NOMO-1 treated with dmso at 0.1 percent for 144 hours (cell line): ENCODE data around the gene SOCS3.
A peak's percentile ranks its signal among the peaks of the same experiment; 100 is the strongest.
"Not testable (repeated sequence)": the region's sequence is repeated elsewhere in the genome, so short reads cannot be mapped to it uniquely, and the experiment has no call there.

Experiments
- DNase-seq: peaks from one replicate; lab custom pipeline; 2025; ENCODE audit not compliant: unreplicated experiment; lab: John Stamatoyannopoulos, UW

Gene SOCS3

DNA sequence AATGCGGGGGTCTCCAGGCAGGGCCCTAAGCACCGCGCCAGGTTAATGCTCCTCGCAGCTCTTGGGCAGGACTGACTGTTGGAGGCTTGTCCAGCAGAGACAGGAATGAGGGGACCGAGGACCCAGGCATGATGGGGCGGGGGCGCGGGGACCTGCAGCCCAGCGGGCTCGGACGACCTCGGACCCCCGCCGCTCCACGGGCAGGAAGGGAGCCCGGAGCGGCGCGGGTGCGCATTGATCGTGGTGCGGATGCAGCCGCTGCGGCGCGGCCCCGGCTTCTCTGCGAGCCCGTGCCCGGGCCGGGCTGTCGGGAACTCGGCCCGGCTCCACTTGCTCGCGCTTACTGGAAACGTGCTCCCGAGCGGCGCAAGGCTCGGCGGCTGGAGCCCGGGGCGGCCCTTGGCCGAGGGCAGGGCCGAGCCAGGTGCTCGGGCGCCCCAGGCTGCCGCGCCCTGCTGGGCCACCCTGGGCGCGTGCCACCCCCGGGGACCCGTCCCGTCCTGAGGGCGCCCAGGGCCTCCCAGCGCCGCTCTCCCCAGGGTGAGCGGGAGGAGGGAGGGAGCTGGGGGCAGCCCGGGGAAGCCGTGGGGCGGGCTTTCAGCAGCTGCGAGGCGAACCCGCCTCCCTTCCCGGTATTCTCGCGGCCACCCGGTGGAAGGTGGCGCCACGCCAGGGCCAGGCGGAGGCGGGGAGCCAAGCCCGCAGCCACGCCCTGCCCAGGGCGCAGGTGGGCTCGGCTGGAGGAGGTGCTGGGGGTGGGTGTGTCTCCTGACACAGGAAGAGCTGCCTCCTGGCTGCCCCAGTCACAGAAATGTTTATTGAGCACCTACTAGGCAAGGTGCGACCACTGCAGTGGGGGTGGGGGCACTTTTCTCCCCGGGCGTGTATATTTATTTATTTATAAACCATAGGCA, 45.9 kb downstream of the SOCS3 start:
- DNase-seq = peak; percentile 49

GRCh38 chr17:78309659-78310255, 50.1 kb downstream of the SOCS3 start:
- not testable (repeated sequence) for DNase-seq

DNA sequence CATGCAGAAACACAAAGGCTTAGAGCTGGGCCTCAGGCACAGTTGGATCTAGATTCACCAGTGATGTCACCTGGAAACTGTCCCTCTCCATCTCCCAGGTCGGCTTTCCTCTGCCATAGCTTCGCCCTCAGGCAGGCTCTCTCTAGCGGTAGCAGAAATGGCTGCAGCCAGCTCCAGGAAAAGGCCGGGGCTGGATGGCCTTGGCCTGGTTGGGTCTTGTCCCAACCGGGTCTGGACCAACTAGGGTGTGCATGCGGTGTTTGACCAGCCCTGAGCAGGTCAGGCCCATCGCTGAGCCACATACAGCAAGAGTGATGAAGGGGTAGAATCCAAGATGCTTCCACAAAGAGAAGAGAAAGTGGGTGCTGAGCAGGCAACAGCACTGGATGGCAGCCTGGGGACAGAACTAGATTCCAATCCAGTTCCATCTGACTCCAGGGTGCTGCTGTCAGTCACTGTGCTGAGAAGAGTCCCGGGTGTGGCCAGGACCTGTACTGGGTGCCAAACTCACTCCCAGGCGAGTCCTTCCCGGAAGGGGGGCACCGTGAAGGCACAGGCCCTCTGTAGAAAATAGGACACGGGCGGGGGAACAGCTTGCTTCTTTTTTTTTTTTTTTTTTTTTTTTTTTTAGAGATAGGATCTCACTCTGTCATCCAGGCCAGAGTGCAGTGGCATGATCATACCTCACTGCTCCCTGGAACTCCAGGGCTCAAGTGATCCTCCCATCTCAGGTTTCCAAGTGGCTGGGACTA, 51.8 kb downstream of the SOCS3 start:
- DNase-seq = no peak

DNA sequence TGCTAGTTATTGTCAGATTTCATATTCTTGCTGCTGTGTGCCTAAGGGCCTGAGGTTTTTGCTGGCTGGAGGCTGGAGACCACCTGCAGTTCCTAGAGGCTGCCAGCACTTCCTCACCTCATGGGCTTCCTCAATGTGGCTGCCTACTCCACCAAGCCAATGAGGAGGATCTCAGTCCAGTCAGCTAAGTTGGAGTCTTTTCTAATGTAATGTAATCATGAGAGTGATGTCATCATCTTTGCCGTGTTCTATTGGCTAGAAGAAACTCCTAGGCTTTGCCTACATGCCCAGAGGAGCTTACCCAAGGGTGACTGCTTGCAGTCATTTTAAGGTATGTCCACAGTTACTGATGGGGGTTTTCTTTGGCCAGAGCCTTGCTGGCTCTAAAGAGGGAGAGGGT, 53.0 kb downstream of the SOCS3 start:
- no peak for DNase-seq
